Ectodermal cell (in vitro differentiated cells): Measurements from ENCODE around the gene SEMA4A.
A peak's percentile ranks its signal among the peaks of the same experiment; 100 is the strongest.
"Not testable (repeated sequence)": the region's sequence is repeated elsewhere in the genome, so short reads cannot be mapped to it uniquely, and the experiment has no call there.

Experiments
- H3K27ac ChIP-seq: 2 replicates; pipeline ENCODE4 v1.7.0; 2013; ENCODE audit warnings: mild to moderate bottlenecking, low read depth, low read length; ENCODE audit not compliant: insufficient read depth, poor library complexity, severe bottlenecking
- H3K27me3 ChIP-seq: 2 replicates; pipeline ENCODE4 v1.7.0; 2013; ENCODE audit warnings: mild to moderate bottlenecking, low read length; ENCODE audit not compliant: insufficient read depth, control insufficient read depth, poor library complexity, severe bottlenecking
- H3K36me3 ChIP-seq: one replicate; pipeline ENCODE4 v1.7.0; 2013; ENCODE audit warnings: low read length; ENCODE audit not compliant: control insufficient read depth, insufficient read depth
- H3K4me1 ChIP-seq: one replicate; pipeline ENCODE4 v1.7.0; 2013; ENCODE audit warnings: low read length; ENCODE audit not compliant: control insufficient read depth, insufficient read depth
- H3K4me3 ChIP-seq: 2 replicates; pipeline ENCODE4 v1.7.0; 2013; ENCODE audit warnings: low read depth, low read length, control low read depth; ENCODE audit not compliant: insufficient read depth
- H3K9me3 ChIP-seq: 2 replicates; pipeline ENCODE4 v1.7.0; 2013; ENCODE audit warnings: mild to moderate bottlenecking, low read length, moderate library complexity; ENCODE audit not compliant: control insufficient read depth
- WGBS, 2 experiments: methylation state at CpG; one replicate each; pipeline ENCODE4 v1.1.7; 2013; ENCODE audit warnings: missing lambda C conversion rate in 2 of 2; 5-methylcytosine and 5-hydroxymethylcytosine counted together

Gene SEMA4A

GRCh38 chr1:156214024-156214748 lies 60.8 kb downstream of the SEMA4A start:
- Histone ChIP-seq H3K27ac (no peak overlapping the region), H3K36me3 (no peaks in the 10 kb centered on the region), H3K9me3 (no peaks in the 10 kb centered on the region), H3K4me3 (peak overlapping the region; percentile 84), H3K4me1 (peaks cover 6% of the 10 kb centered on the region), H3K27me3 (no peaks in the 10 kb centered on the region)
- 93 to 94% methylated on average over 16 of the region's 16 CpGs for WGBS, 2 experiments

GRCh38 chr1:156216361-156217086 lies 63.1 kb downstream of the SEMA4A start:
- H3K27me3 ChIP-seq, H3K4me1 ChIP-seq, H3K36me3 ChIP-seq, H3K9me3 ChIP-seq, H3K27ac ChIP-seq, H3K4me3 ChIP-seq: not testable (repeated sequence)
- 96 to 98% methylated on average over 47 to 49 of the region's 55 CpGs for WGBS, 2 experiments

GRCh38 chr1:156217871-156218270 lies 64.5 kb downstream of the SEMA4A start:
- Histone ChIP-seq H3K27ac (no peak overlapping the region), H3K36me3 (peaks cover 7% of the 10 kb centered on the region)

GRCh38 chr1:156220226-156220625 lies 66.8 kb downstream of the SEMA4A start:
- WGBS, 2 experiments = 94 to 97% methylated on average over 8 to 9 of the region's 9 CpGs
- no peak overlapping the region for H3K4me3 ChIP-seq
- H3K27ac ChIP-seq = no peak overlapping the region
- no peaks in the 10 kb centered on the region for H3K27me3 ChIP-seq
- H3K4me1 ChIP-seq = no peaks in the 10 kb centered on the region
- H3K9me3 ChIP-seq = no peaks in the 10 kb centered on the region
- H3K36me3 ChIP-seq = peaks cover 15% of the 10 kb centered on the region

More at GRCh38 chr1:156217871-156218270, 64.5 kb downstream of the SEMA4A start:
- H3K4me3 ChIP-seq = no peak overlapping the region
- H3K9me3 ChIP-seq = no peaks in the 10 kb centered on the region
- H3K4me1 ChIP-seq = no peaks in the 10 kb centered on the region
- no peaks in the 10 kb centered on the region for H3K27me3 ChIP-seq
- 97 to 98% methylated on average over 2 of the region's 2 CpGs for WGBS, 2 experiments

- no peaks in the 10 kb centered on the region for H3K4me1 ChIP-seq
- no peaks in the 10 kb centered on the region for H3K27me3 ChIP-seq
- WGBS, 2 experiments = 91 to 92% methylated on average over 13 of the region's 13 CpGs
- H3K9me3 ChIP-seq = no peaks in the 10 kb centered on the region
- peaks cover 23% of the 10 kb centered on the region for H3K36me3 ChIP-seq
- no peak overlapping the region for H3K4me3 ChIP-seq
- no peak overlapping the region for H3K27ac ChIP-seq
Observed at GRCh38 chr1:156221986-156222692, 68.8 kb downstream of the SEMA4A start.

GRCh38 chr1:156225677-156226014 lies 72.3 kb downstream of the SEMA4A start:
- Histone ChIP-seq H3K27me3 (no peaks in the 10 kb centered on the region), H3K9me3 (no peaks in the 10 kb centered on the region), H3K36me3 (peaks cover 23% of the 10 kb centered on the region), H3K4me1 (no peaks in the 10 kb centered on the region), H3K4me3 (no peak overlapping the region), H3K27ac (no peak overlapping the region)
- WGBS, 2 experiments = 27 to 41% methylated on average over 2 of the region's 2 CpGs

GRCh38 chr1:156226116-156226538 lies 72.7 kb downstream of the SEMA4A start:
- 92 to 100% methylated on average over 2 of the region's 2 CpGs for WGBS, 2 experiments
- no peaks in the 10 kb centered on the region for H3K9me3 ChIP-seq
- no peak overlapping the region for H3K4me3 ChIP-seq
- H3K36me3 ChIP-seq = peaks cover 19% of the 10 kb centered on the region
- no peak overlapping the region for H3K27ac ChIP-seq
- no peaks in the 10 kb centered on the region for H3K4me1 ChIP-seq
- no peaks in the 10 kb centered on the region for H3K27me3 ChIP-seq

- Histone ChIP-seq H3K9me3 (no peaks in the 10 kb centered on the region), H3K36me3 (peaks cover 17% of the 10 kb centered on the region), H3K27me3 (no peaks in the 10 kb centered on the region), H3K27ac (no peak overlapping the region), H3K4me1 (no peaks in the 10 kb centered on the region), H3K4me3 (no peak overlapping the region)
- 94 to 95% methylated on average over 4 of the region's 4 CpGs for whole genome bisulfite sequencing, 2 experiments
Observed at GRCh38 chr1:156226782-156227181, 73.4 kb downstream of the SEMA4A start.
